GM12891 (cell line): ENCODE data around the gene DECR2.
"Not testable (repeated sequence)": the region's sequence is repeated elsewhere in the genome, so short reads cannot be mapped to it uniquely, and the experiment has no call there.

ENCODE experiments used
- DNase-seq: peaks from one replicate; pipeline ENCODE4 v3.0.0; 2011; ENCODE audit warnings: low spot score; ENCODE audit not compliant: insufficient read length
- FAIRE-seq: peaks from 2 replicates; lab custom pipeline; 2011; peaks lifted over from hg19 to GRCh38; lab: Jason Lieb, UNC
- PAX5 ChIP-seq: IDR thresholded peaks from 2 replicates; pipeline ENCODE4 v1.6.1; 2011; ENCODE audit warnings: low read length, moderate library complexity, mild to moderate bottlenecking; ENCODE audit not compliant: insufficient read depth, severe bottlenecking
- POLR2A ChIP-seq: IDR thresholded peaks from 2 replicates; pipeline ENCODE4 v1.6.1; 2011; ENCODE audit warnings: low read depth, low read length, control low read depth
- POLR2AphosphoS5 ChIP-seq: IDR thresholded peaks from 2 replicates; pipeline ENCODE4 v1.6.1; 2011; ENCODE audit warnings: low read depth, low read length, control low read depth
- POU2F2 ChIP-seq: IDR thresholded peaks from 2 replicates; pipeline ENCODE4 v1.6.1; 2011; ENCODE audit warnings: low read depth, mild to moderate bottlenecking, control low read depth, low read length, moderate library complexity
- SPI1 ChIP-seq: IDR thresholded peaks from 2 replicates; pipeline ENCODE4 v1.6.1; 2011; ENCODE audit warnings: low read depth, low read length, control low read depth
- TAF1 ChIP-seq: IDR thresholded peaks from 2 replicates; pipeline ENCODE4 v1.6.1; 2011; ENCODE audit warnings: low read depth, low read length, control low read depth

Gene DECR2

GRCh38 chr16:373848-374615 lies 27.7 kb upstream of the DECR2 start:
- FAIRE-seq (no peak), DNase-seq (no peak)
- no peak for TF ChIP-seq SPI1
- TF ChIP-seq POLR2AphosphoS5 = no peak
- no peak for TF ChIP-seq POU2F2
- TF ChIP-seq POLR2A = no peak
- no peak for TF ChIP-seq PAX5
- TF ChIP-seq TAF1 = no peak

DNA sequence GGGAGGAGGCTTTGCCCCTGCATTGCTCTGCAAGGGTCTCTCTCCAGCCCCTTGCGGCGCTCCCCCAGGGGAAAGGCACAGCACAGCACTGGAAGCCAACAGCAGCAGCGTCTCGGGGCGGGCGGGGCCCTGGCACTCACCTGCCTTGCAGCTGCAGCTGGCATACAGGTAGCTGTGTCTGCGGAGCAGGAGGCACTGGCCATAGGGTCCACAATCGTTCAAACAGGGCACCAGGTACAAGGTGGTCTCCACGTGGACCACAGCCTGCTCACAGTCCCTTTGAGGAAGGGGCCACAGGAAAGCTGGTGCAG lies 27.1 kb upstream of the DECR2 start:
- FAIRE-seq (no peak), DNase-seq (no peak)
- TF ChIP-seq TAF1 = no peak
- no peak for TF ChIP-seq SPI1
- no peak for TF ChIP-seq PAX5
- no peak for TF ChIP-seq POU2F2
- no peak for TF ChIP-seq POLR2AphosphoS5
- TF ChIP-seq POLR2A = no peak

DNA sequence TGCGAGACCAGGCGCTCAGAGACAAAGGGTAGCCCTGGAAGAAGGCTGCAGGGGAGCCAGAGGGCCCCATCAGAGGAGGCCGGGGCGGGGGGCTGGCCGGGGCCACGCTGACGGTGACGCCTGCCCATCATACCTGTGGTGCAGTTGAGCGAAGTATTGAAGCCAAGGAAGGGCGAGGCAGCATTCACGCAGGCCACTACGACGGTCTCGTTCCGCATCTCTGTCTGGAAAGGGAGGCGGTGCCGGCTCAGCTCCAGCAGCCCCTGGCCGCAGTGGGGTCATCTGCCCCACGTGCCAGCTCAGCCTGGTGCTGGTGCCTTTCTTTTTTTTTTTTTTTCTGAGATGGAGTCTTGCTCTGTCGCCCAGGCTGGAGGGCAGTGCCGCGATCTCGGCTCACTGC lies 26.5 kb upstream of the DECR2 start:
- FAIRE-seq (no peak), DNase-seq (no peak)
- TF ChIP-seq SPI1 = no peak
- TF ChIP-seq TAF1 = no peak
- TF ChIP-seq PAX5 = no peak
- TF ChIP-seq POU2F2 = no peak
- TF ChIP-seq POLR2AphosphoS5 = no peak
- TF ChIP-seq POLR2A = no peak

- FAIRE-seq (no peak), DNase-seq (no peak)
- TF ChIP-seq PAX5 (no peak), POU2F2 (no peak), SPI1 (no peak), POLR2AphosphoS5 (no peak), TAF1 (no peak), POLR2A (no peak)
Observed at GRCh38 chr16:375927-376816, 25.5 kb upstream of the DECR2 start.

GRCh38 chr16:376817-377418 lies 24.8 kb upstream of the DECR2 start:
- no peak for DNase-seq

DNA sequence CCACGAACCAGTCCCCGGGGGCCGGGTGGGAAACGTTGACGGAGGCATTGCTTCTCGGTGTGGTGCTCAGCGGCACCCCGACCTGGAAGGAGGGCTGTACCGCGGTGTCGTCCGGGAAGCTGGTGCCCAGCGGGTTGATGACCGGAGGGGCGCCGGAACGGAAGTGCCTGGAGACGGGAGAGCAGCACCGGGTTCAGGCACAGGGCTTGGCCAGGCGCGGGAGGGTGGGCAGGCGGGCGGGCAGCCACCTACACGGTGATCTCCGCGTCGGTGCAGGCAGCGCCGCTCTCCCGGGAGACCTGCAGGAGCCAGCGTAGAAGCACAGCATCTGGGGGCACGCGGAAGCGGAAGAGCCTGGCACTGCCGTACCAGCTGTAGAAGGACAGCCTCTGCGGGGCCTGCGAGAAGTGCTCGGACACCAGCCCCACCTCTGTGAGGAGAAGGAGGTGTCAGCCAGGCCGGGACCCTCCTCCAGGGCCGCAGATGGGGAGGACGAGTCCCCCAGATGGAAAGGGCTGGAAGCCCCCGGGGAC lies 24.2 kb upstream of the DECR2 start:
- TF ChIP-seq SPI1 (no peak), PAX5 (no peak), POLR2A (no peak), TAF1 (no peak)
- FAIRE-seq (no peak), DNase-seq (no peak)

More at GRCh38 chr16:376817-377418, 24.8 kb upstream of the DECR2 start:
- FAIRE-seq = no peak
- TF ChIP-seq SPI1 (no peak), TAF1 (no peak), POLR2A (no peak), POU2F2 (no peak), POLR2AphosphoS5 (no peak), PAX5 (no peak)

GRCh38 chr16:378113-378820 lies 23.4 kb upstream of the DECR2 start:
- DNase-seq, FAIRE-seq: not testable (repeated sequence)

- TF ChIP-seq TAF1 (no peak), POLR2A (no peak), POU2F2 (no peak), POLR2AphosphoS5 (no peak), SPI1 (no peak), PAX5 (no peak)
- FAIRE-seq = no peak
Observed at GRCh38 chr16:378821-379182, 22.9 kb upstream of the DECR2 start.

More at GRCh38 chr16:378821-379182, 22.9 kb upstream of the DECR2 start:
- no peak for DNase-seq
